Sigmoid colon (tissue), 3 donors: ENCODE measurements around the gene TTLL12.

ENCODE experiments used
- CTCF ChIP-seq, 4 experiments: fragments of 450-650 bp in 3 of 4; fragments of 200-600 bp in 1 of 4; IDR thresholded peaks; one replicate each; pipeline ENCODE4 v1.5.1; 2016 to 2019; ENCODE audit warnings: antibody characterized with exemption in 4 of 4, mild to moderate bottlenecking in 3 of 4, moderate library complexity in 2 of 4
- POLR2A ChIP-seq, 2 donors: fragments of 450-650 bp; IDR thresholded peaks; one replicate each; pipeline ENCODE4 v1.6.1; 2016; ENCODE audit warnings: antibody characterized with exemption in 2 of 2, mild to moderate bottlenecking in 2 of 2, moderate library complexity in 2 of 2

GRCh38 chr22:43179911-43180195, 7.1 kb downstream of the TTLL12 start:
- TF ChIP-seq CTCF (IDR thresholded peaks at IDR 0.05): no peak
- no peak for TF ChIP-seq POLR2A (IDR thresholded peaks at IDR 0.05)
